ENCODE measurements around the gene JPH3.

JPH3 gene

DNA sequence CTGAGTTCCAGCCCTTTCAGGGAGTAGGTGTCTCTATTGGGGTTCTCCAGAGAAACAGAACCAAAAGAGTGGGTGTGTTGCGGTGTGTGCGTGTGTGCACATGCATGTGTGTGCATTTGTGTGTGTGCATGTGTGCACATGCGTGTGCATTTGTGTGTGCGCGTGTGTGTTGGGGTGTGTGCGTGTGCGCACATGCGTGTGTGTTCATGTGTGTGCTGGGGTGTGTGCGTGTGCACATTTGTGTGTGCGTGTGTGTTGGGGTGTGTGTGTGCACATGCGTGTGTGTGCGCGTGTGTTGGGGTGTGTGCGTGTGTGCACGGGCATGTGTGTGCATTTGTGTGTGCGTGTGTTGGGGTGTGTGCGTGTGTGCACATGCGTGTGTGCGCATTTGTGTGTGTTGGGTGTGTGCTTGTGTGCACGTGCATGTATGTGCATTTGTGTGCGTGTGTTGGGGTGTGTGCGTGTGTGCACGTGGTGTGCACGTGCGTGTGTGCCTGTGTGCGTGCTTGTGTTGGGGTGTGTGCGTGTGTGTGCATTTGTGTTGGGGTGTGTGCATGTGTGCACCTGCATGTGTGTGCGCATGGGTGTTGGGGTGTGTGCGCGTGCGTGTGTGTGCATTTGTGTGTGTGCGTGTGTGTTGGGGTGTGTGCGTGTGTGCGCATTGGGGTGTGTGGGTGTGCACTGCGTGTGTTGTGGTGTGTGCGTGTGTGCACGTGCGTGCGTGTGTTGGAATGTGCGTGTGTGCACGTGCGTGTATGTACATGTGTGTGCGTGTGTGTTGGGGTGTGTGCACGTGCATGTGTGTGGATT is 38.4 kb upstream of the JPH3 start:
- H3K27ac ChIP-seq, result no peak overlapping the region
- DNase-seq (ENCODE audit: low spot score), result no peak
- ChIA-PET CTCF (no interaction called here), POLR2A (ENCODE audit: low non-redundant PET) (no interaction called here)
- no peak for TF ChIP-seq CTCF (conservative IDR thresholded peaks at IDR 0.05; ENCODE audit: low read depth)

GRCh38 chr16:87564524-87564778 is 37.9 kb upstream of the JPH3 start:
- POLR2A ChIA-PET (ENCODE audit: low non-redundant PET), result no interaction called here
- CTCF ChIA-PET, result no interaction called here
- no peak overlapping the region for H3K27ac ChIP-seq
- no peak for DNase-seq (ENCODE audit: low spot score)
- TF ChIP-seq CTCF (conservative IDR thresholded peaks at IDR 0.05; ENCODE audit: low read depth), result no peak

DNA sequence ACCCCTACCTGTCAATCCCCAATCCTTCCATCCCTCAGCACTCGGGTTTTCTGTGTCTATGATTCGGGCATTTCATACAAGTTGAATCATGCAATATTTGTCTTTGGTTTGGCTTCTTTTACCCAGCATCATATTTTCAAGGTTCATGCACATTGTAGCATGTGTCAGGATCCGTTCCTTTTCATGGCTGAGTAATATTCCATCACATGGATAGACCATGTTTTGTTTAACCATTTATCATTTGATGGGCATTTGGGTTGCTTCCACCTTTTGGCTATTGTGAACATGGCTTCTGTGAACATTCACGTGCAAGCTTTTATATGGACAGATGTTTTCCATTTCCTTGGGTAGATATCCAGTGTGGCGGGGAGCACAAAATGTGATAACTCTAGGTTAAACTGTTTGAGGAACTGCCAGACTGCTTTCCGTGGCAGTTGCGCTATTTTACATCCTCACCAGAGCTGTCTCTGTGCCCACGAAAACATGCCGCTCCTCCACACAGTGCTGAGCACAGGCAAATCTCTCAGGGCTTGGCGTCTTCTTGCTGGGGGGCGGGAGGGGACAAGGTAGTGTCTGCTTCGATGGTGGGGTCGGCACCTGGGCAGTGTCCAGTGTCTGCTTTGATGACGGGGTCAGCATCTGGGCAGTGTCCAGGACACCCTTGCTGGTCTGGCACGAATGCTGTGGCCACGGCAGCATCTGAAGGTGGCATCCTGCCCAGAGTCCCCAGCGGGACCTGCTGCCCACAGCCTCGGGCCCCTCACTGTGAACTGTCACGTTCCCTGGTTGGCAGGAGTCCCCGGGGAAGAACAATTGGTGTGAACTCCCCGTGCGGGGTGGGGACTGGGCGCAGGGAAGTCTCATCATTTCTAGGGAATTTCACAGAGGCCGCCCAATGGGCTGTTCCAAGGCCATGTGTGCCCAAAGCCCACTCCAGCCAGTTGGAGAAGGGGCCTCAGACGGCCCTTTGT is 32.4 kb upstream of the JPH3 start:
- POLR2A ChIA-PET (ENCODE audit: low non-redundant PET), result no interaction called here
- TF ChIP-seq CTCF (conservative IDR thresholded peaks at IDR 0.05; ENCODE audit: low read depth), result no peak
- no peak for DNase-seq (ENCODE audit: low spot score)
- CTCF ChIA-PET, result interaction anchor here (0.7 to 2.1 kb wide), 3 partner anchors 19 to 80 kb away, joined by 3 to 11 read pairs (median 4); no protein-coding TSS in a partner anchor
- no peak overlapping the region for H3K27ac ChIP-seq

DNA sequence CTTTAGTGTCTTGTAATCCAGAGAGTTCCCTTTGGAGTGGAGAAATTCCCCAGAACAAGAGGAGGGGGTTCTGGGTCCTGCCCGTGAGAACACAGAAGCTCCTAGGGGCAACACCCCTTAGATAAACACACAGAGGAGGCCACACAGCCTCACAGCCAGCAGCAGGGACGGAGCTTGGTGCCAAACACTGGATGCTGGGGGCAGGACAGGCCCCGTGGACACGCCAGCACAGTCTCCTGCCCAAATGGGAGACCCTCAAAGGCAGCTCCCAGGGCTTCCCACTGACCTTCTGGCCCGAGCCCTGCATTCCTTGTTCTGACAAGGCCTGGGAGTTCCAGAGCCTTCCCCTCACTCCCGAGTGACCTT is 31.8 kb upstream of the JPH3 start:
- TF ChIP-seq CTCF (conservative IDR thresholded peaks at IDR 0.05; ENCODE audit: low read depth), result no peak
- CTCF ChIA-PET, result interaction anchor here (0.7 to 2.1 kb wide), 6 partner anchors 9 to 154 kb away, joined by 3 to 11 read pairs (median 4); no protein-coding TSS in a partner anchor
- DNase-seq (ENCODE audit: low spot score), result no peak
- H3K27ac ChIP-seq, result no peak overlapping the region
- POLR2A ChIA-PET (ENCODE audit: low non-redundant PET), result no interaction called here

GRCh38 chr16:87570938-87571867 is 31.1 kb upstream of the JPH3 start:
- CTCF ChIA-PET, result interaction anchor here (0.7 to 2.1 kb wide), 7 partner anchors 10 to 154 kb away, joined by 3 to 11 read pairs (median 4); no protein-coding TSS in a partner anchor
- no peak overlapping the region for H3K27ac ChIP-seq
- peak; percentile 22 for TF ChIP-seq CTCF (conservative IDR thresholded peaks at IDR 0.05; ENCODE audit: low read depth)
- POLR2A ChIA-PET (ENCODE audit: low non-redundant PET), result no interaction called here
- no peak for DNase-seq (ENCODE audit: low spot score)

- ChIA-PET POLR2A (ENCODE audit: low non-redundant PET) (no interaction called here), CTCF (interaction anchor here (1.3 to 2.1 kb wide), 2 partner anchors 14 to 21 kb away, joined by 4 to 11 read pairs; no protein-coding TSS in a partner anchor)
- H3K27ac ChIP-seq, result no peak overlapping the region
- DNase-seq (ENCODE audit: low spot score), result no peak
- TF ChIP-seq CTCF (conservative IDR thresholded peaks at IDR 0.05; ENCODE audit: low read depth), result no peak
Measured at GRCh38 chr16:87571868-87572244, 30.5 kb upstream of the JPH3 start.

All from RWPE1 (cell line).